ENCODE results near the gene TNFRSF25. TPM values are rescaled to one million over a fixed set of nuclear protein-coding genes. Genes with fewer than 3 reads are reported as not detected.

The TNFRSF25 gene
- total and polyA plus RNA-seq, 8 donors: 0.98 to 26.7 (median 2.6) TPM

DNA sequence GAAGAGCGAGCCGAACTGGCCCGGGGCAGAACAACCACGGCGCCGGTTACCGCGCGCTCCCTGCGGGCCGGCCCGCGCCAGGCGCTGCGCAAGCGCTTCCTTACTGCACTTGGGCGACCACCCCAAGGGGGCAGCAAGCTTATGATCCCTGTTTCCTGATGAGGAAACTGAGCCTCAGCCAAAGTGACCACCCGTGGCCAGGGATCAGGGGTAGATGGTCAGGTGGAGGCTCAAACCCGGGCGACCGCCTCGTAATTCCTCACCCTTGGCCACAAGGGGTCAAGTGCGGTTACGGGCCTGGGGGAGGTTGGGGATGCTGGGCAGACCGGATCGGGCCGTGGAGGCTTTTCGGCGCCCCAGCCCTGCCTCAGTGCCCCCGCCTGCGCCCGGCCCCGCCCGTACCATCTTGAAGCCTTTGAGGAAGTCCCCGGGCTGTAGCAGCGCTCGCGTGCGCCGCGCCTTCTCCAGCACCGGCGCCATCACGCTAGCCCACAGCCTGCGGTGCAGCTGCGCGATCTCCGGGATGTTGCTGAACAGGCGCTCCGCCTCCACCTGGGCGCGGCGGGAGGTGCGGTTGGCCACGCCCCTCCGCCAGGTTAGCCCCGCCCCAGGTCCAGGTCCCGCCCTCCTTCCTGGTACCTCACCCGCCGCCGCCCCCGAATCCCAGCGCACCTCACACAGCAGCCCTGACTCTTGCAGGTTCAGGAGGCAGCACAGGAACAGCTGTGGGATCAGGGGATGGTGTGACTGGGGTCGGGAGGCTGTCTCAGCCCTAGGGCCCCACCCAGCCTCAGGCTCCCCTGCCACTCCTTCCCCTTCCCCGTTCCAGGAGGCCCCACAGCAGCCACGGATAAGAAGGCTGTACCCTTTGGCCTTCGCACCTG is 5.4 kb upstream of the TNFRSF25 start:
- Histone ChIP-seq H3K36me3 (no peaks in the 10 kb centered on the region), H3K4me1 (no peaks in the 10 kb centered on the region), H3K9me3 (no peaks in the 10 kb centered on the region), H3K4me3 (no peak overlapping the region), H3K27me3 (no peaks in the 10 kb centered on the region), H3K27ac (no peak overlapping the region)
- WGBS, 2 donors: 83 to 89% methylated on average over 49 to 67 of the region's 67 CpGs
- ATAC-seq: peak in 3 of 4 donors; percentile 20 to 59 (median 43)
- FAIRE-seq: no peak
- TF ChIP-seq, protein P1, sequence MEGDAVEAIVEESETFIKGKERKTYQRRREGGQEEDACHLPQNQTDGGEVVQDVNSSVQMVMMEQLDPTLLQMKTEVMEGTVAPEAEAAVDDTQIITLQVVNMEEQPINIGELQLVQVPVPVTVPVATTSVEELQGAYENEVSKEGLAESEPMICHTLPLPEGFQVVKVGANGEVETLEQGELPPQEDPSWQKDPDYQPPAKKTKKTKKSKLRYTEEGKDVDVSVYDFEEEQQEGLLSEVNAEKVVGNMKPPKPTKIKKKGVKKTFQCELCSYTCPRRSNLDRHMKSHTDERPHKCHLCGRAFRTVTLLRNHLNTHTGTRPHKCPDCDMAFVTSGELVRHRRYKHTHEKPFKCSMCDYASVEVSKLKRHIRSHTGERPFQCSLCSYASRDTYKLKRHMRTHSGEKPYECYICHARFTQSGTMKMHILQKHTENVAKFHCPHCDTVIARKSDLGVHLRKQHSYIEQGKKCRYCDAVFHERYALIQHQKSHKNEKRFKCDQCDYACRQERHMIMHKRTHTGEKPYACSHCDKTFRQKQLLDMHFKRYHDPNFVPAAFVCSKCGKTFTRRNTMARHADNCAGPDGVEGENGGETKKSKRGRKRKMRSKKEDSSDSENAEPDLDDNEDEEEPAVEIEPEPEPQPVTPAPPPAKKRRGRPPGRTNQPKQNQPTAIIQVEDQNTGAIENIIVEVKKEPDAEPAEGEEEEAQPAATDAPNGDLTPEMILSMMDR (IDR thresholded peaks at IDR 0.05): no peak
- intact Hi-C loops (cut with DNase I): no loop called here
- peak in 2 of 6 donors; percentile 28 to 62 for DNase-seq

DNA sequence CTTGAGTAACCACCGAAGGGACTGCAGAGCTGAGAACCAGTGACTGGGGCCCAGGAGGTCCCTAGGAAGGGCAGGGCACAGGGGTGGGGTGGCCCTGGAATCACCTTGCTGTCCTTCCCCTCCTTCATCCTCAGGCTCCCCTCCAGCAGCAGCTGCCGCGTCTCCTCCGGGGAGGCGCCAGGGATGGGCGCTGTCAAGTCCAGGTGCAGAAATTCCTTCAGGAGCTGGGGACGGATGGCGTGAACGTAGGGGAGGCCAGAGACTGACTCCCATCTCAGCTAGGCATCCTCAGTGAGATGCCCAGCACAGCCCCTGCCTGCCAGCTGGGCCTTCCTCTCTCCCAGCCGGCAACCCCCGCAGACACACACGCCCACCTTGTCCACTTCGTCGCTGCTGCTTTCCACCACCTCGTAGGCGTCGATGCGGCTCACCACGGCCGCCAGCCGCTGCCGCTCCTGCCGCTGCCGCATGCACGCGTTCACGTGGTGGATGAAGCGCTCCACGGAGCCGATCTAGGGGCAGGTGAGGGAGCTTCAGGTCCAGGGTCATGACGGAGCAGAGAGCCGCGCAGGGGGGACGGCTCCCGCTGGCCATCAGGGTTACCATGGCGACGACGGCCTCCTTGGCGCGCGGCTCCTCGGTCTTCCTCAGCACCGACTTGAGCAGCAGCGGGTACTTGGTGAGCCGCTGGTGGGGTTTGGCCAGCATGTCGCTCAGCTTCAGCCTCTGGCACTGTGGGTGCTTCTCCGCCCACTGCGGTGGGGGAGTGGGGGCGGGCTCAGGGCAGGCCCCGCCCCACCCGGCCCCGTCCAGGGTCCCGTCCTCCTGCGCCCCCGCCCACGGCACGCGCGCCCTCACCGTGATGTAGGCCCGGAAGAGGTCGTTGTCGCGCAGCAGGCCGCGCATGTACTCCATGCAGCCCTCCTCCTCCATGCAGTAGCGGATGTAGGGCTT is 4.4 kb upstream of the TNFRSF25 start:
- H3K4me3 ChIP-seq: no peak overlapping the region
- ATAC-seq (no peak), DNase-seq (peak in 2 of 6 donors; percentile 20 to 57), FAIRE-seq (no peak)
- no peaks in the 10 kb centered on the region for H3K27me3 ChIP-seq
- no peaks in the 10 kb centered on the region for H3K4me1 ChIP-seq
- H3K9me3 ChIP-seq: no peaks in the 10 kb centered on the region
- 86 to 88% methylated on average over 54 to 67 of the region's 67 CpGs for WGBS, 2 donors
- TF ChIP-seq, protein P1 (IDR thresholded peaks at IDR 0.05): no peak
- H3K36me3 ChIP-seq: no peaks in the 10 kb centered on the region
- H3K27ac ChIP-seq: no peak overlapping the region
- intact Hi-C loops (cut with DNase I): no loop called here

DNA sequence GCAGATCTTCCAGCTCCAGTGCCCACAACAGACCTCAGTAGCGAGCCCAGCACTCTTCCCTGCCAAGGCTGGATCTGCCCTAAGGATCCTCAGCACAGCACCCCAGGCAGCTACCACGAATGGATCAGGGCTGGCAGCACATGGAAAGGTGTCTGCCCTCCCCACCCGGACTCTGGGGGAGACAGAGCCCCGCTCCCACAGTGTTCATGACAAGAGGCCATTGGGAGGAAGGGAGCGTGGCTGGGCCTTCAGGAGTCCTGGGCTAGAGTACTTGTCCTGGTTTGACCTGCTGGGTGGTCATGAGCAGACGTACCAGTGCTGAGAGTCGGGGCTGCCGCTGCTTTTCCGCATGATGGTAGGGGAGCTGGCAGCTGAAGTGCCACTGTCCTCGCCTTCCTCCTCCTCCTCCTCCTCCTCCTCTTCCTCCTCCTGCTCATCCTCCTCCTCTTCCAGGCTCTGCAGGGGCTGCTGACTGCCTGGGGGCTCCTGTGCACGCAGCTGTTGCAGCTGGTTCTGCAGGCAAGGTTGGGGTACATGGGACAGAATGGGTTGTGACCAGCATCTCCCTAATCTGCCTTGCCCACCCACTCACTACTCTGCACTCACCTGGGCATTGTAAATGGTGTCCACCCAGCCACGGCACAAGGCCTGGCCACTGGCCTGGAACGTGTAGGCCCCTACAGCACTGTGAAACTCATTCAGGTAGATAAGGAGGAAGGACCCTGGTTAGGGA is 2.9 kb upstream of the TNFRSF25 start:
- H3K4me3 ChIP-seq: no peak overlapping the region
- DNase-seq (peak in 2 of 6 donors; percentile 9 to 58), FAIRE-seq (no peak), ATAC-seq (no peak)
- no peak overlapping the region for H3K27ac ChIP-seq
- H3K36me3 ChIP-seq: no peaks in the 10 kb centered on the region
- 86 to 92% methylated on average over 13 of the region's 13 CpGs for WGBS, 2 donors
- intact Hi-C loops (cut with DNase I): no loop called here
- no peaks in the 10 kb centered on the region for H3K9me3 ChIP-seq
- TF ChIP-seq, protein P1 (IDR thresholded peaks at IDR 0.05): no peak
- no peaks in the 10 kb centered on the region for H3K4me1 ChIP-seq
- H3K27me3 ChIP-seq: no peaks in the 10 kb centered on the region

DNA sequence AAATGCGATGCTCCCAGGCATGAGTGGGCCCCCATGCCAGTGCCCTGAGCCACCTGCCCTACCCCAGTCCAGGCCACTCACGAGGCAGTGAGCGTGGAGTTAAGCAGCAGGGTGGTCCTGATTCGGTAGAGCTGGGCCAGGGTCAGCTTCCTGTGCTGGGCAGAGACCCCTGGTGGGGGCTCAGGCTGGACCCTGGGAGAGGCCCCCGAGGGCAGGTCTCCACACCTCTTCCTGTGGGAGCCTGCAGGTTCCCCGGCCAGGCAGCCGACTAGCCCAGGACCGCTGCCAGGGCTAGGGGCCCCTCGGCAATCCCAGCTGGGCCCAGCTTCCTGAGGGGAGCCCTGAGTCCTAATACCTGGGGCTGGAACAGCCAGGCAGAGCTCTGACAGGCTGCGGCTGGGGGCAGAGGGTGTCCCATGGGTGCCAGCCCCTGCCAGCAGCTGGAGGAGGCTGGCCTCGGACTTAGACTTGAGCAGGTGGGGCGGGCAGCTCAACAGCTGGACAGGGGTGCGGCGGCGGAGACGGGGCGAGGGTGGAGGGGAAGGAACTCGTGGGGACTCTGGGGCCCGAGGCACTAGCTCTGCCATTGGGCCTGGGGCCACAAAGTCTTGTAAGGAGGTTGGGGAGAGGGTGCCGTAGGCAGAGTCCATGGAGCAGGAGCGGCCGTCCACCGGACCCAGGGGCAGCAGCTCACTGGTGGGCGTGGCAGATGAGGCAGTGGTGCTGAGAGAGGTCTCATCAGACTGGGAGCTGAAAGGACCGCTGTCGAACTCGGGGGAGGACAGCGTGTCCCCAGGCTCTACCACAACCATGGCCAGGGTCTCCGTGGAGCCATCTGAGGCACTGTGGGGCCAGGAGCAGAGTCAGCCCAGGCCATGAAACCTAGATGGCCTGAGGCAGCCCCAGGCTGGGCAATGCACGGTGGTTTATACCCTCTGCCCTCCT is 2.0 kb upstream of the TNFRSF25 start:
- FAIRE-seq: no peak
- no peaks in the 10 kb centered on the region for H3K27me3 ChIP-seq
- TF ChIP-seq, protein P1 (IDR thresholded peaks at IDR 0.05): no peak

More for the DNA sequence above, 2.0 kb upstream of the TNFRSF25 start:
- Histone ChIP-seq H3K4me1 (no peaks in the 10 kb centered on the region), H3K36me3 (no peaks in the 10 kb centered on the region), H3K27ac (no peak overlapping the region), H3K9me3 (no peaks in the 10 kb centered on the region), H3K4me3 (no peak overlapping the region)
- ATAC-seq (no peak), DNase-seq (peak in 2 of 6 donors; percentile 17 to 71)
- WGBS, 2 donors: 89 to 91% methylated on average over 29 to 30 of the region's 30 CpGs
- intact Hi-C loops (cut with DNase I): no loop called here

All from pancreas (tissue), 10 donors.